OCI-LY3 (cell line): ENCODE data around the gene IL11RA.

Experiments used
- CTCF ChIP-seq: fragments of 200-600, 300-600 bp; sonication (generic); IDR thresholded peaks from 2 replicates; pipeline ENCODE4 v1.5.1; 2014; ENCODE audit warnings: antibody characterized with exemption, low read length, low read depth
- EZH2phosphoT487 ChIP-seq: fragments of 200-600 bp; shearing (Covaris generic); IDR thresholded peaks from 2 replicates; pipeline ENCODE4 v1.6.1; 2018; ENCODE audit warnings: antibody characterized with exemption, mixed run types, low read depth

GRCh38 chr9:34688329-34689115, 36.5 kb downstream of the IL11RA start:
- no peak for TF ChIP-seq CTCF
- TF ChIP-seq EZH2phosphoT487, result no peak
